NCI-H748 treated with DMSO at 0.1 percent for 48 hours (cell line): ENCODE measurements around the gene MSLN.

Source experiments
- DNase-seq: peaks from one replicate; lab custom pipeline; 2025; lab: John Stamatoyannopoulos, UW

The MSLN gene

GRCh38 chr16:723695-724094 is 36.8 kb upstream of the MSLN start:
- DNase-seq: no peak

- no peak for DNase-seq
These were observed 36.1 kb upstream of the MSLN start for GRCh38 chr16:724188-725040.

DNA sequence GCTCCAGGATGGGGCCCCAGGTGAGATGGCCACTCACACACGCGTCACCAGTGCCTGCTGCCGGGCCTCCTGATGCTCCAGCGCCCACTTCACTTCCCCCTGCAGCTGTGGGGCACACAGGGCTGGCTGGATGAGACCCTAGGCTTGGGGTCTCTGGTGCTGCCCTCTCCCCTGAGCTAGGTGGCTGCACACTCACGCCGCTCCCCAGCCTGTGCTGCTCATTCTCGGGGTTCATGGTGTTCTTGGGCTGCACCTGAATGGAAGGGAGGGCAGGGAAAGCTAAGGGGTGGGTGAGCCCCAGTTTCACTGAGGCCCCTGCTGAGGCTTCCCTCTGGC is 35.5 kb upstream of the MSLN start:
- no peak for DNase-seq

DNA sequence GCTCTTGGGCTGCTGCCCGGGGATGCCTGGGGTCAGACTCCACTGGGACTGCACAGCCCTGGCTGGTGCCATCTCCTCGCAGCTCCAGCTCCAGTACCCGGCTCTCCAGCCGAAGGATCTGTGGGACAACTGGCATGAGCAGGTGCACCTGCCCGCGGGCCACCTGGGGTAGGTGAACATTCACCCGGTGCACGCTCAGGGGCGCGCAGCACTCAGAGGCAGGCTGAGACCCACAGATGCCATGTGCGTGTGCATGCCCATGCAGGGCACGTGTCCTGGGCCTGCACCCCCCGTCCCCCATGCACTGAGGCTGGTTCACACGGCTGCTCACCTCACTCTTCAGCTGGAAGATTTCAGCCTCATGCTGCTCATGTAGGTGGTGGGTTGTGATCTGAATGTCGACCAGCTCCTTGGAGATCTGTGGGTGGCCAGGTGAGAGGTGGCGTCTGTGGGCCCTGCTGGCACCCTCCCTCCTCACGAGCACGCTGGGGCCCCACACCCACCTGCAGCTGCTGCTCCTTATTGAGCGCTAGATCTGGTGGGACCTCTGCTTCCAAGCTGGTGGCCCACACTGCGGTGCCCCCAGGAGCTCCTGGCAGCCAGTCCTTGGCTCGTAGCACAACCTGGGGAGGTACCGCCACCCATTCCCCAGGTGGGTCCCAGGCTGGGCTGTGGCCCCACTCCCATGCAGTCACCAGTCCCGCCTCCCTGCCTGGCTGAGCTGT is 34.9 kb upstream of the MSLN start:
- DNase-seq: no peak

- DNase-seq: no peak
These were observed 34.4 kb upstream of the MSLN start for GRCh38 chr16:726188-726437.

GRCh38 chr16:726438-727290 is 33.9 kb upstream of the MSLN start, which contains the start of the genes CCDC78 and HAGHL:
TSS of gene CCDC78 (minus strand) at chr16:726443. CDS start at chr16:726367, 76 bp downstream.
TSS of gene HAGHL (plus strand) at chr16:727106. CDS start at chr16:727510, 404 bp downstream.
- DNase-seq: no peak

DNA sequence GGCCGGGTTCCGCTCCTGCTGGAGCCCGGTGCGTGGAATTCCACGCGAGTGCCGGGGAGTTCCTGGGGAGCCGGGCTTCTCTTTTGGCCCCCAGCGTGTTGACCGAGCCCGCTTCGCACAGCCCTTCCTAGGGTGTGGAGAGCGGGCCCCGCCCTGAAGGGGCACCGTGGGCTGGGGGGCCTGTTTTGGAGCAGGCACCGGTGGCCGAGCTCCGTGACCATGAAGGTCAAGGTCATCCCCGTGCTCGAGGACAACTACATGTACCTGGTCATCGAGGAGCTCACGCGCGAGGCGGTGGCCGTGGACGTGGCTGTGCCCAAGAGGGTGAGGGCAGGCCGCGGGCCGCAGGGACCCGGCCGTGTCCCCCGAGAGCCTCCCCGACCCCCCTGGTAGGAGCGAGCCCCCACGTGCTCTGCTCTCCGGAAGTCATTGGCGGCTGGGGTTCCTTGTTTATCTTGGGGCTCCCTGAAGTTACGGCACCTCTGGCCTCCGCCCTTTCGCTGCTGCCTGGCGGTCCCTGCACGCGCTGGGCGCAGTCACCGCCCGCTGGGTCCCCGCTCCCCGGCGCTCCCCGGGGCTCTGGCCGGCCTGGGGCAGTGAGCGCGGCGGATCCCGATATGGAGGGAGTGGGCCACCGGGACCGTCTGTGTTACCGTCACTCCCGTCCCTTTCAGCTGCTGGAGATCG is 33.1 kb upstream of the MSLN start:
- no peak for DNase-seq

- peak; percentile 51 for DNase-seq
These were observed 32.2 kb upstream of the MSLN start for GRCh38 chr16:728131-728889.

DNA sequence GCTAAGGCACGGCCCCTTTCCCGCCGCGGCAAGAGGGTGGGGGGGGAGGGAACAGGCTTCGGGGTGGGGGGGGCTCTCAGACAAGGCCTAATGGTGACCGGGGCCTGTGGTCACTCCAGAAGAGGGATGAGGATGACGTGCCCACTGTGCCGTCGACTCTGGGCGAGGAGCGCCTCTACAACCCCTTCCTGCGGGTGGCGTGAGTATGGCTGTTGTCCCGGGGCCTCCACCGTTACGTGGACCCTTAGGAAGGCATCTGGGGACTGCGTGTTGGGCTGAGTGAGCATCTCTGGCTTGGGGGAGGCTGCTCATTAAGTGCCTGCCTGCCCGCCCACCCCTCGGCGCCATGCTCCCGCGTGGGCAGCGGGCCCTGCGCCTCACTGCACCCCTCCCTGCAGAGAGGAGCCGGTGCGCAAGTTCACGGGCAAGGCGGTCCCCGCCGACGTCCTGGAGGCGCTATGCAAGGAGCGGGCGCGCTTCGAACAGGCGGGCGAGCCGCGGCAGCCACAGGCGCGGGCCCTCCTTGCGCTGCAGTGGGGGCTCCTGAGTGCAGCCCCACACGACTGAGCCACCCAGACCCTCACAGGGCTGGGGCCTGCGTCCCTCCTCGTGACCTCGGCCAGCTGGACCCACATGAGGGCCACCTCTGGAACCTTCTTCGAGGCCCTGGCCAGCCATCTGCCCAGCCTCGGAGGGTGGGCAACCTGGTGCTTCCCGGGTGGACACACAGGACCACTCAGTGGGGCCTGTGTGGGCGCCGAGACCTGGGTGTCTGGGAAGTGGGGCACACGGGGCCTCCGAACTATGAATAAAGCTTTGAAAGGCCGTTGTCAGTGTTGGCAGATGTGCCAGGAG is 31.4 kb upstream of the MSLN start:
- DNase-seq: no peak

- DNase-seq: no peak
These were observed 30.5 kb upstream of the MSLN start for GRCh38 chr16:729768-730665.

DNA sequence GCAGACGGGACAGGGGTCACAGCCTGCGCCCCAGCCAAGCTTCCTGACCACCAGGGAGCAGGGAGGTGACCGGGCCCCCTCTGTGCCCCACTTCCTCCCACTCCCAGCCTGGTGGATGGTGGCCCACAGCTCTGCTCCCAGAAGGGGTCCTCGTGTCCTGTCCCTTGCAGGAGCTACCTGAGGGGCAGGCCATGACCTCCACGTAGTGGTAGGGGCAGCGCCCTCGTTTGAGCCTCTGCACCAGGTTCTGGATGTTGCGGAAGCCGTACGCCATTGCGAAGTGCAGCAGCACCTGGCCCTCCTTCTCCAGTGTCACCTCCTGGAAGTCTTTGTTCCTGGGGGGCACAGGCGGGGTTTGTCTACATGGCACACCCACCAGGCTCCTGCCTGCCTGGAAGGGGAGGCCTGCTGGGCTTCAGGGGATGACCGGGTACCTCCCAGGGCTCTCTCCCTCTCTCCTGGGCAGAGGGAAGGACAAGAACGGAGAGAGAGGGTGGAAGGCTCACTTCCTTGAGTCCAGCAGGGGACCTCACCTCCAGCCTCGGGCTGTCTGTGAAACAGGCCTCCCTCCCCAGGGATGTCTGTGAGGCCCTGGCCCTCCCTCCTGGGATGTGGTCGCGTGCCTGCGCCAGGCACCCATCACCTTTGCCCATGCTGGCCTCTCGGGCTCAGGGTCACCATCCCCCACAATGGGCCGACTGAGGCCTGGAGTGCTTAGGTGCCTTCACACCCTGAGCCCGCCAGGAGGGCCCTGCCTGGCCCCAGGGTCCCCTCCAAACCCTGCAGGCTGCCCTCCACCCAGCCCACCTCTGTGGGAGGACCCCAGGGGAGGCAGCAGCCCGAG is 29.6 kb upstream of the MSLN start:
- DNase-seq: no peak

GRCh38 chr16:732332-732731 is 28.2 kb upstream of the MSLN start:
- no peak for DNase-seq

- no peak for DNase-seq
These were observed 27.6 kb upstream of the MSLN start for GRCh38 chr16:732936-733335.

DNA sequence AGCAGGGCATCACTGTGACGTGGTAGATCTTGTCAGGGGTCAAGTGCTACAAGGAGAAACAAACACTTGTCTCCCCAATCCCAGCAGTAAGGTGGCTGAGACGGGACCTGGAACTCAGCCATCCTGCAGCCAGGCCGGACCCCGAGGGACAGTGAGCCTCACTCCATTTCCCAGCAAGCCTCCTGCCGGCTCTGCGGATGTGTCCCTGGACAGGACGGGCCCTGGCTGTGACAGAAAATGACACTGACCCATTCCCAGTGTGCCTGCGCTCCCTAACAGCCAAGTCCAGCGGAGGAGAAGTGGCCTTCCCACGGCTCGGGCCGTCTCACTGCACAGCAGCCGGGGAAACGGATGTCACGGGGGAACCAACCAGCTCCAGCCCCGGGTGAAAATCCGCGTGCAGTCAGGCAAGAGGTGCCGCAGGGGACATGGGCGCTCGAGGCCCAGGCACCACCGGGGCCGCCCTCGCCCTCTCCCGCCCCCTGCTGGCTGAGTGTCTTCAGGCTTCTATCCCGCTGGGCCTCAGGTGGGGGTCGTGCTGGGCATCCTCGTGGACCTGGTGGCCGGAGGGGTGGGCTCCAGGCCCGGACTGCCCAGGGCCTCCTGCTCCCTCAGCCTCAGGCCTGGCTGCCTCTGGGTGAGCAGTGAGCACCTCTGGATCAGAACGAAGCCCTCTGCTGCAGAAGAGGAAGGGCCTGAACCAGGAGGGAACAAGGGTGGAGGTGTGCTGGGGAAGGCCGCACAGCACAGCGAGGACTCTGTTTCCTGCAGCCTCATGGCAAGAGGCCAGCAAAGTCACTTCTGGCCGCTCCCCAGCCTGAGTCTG is 26.9 kb upstream of the MSLN start:
- no peak for DNase-seq

DNA sequence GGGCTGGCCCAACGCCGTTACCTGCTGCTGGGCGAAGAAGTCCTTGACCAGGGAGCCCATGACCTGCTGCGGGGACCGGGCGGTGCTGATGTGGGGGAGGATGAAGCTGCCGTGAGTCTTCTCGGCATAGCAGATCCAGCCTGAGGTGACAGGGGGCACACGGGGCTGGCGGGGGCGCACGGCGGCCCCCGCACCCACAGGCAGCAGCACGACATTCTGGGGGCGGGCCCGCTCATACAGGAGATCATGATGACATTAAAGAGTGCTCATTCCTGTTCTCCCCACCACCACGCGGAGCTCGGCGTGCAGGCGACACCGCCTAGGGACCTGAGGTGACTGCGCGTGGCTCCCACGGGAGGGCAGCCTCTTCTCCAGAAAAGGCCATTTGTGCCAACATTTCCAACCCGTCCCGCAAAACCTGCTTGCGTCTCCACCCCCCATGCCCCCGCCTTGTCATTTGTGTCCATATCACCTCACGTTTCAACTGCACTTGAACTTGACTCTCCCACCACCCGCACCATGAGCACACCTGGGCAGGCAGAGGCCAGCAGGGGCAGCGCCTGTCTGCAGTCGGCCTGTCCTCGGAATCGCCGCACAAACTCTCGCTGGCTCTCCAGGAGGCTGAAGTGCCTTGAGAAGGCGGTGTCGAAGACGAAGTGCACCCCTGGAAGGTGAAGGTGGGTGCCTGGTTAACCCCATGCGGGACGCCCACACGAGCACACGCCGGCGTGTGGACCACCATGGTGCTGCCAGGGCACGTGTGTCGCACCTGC is 26.1 kb upstream of the MSLN start:
- DNase-seq: no peak

GRCh38 chr16:734981-735881 is 25.3 kb upstream of the MSLN start:
- no peak for DNase-seq
